ENCODE measurements around the gene DEPP1. TPM values are rescaled to one million over a fixed set of nuclear protein-coding genes. Genes with fewer than 3 reads are reported as not detected.

DEPP1 gene
- total and polyA plus RNA-seq, 2 of the 13 experiments (the other 11 are each of a cell fraction or from before 2014, with no cell fraction given), result 14.8 to 270 TPM

DNA sequence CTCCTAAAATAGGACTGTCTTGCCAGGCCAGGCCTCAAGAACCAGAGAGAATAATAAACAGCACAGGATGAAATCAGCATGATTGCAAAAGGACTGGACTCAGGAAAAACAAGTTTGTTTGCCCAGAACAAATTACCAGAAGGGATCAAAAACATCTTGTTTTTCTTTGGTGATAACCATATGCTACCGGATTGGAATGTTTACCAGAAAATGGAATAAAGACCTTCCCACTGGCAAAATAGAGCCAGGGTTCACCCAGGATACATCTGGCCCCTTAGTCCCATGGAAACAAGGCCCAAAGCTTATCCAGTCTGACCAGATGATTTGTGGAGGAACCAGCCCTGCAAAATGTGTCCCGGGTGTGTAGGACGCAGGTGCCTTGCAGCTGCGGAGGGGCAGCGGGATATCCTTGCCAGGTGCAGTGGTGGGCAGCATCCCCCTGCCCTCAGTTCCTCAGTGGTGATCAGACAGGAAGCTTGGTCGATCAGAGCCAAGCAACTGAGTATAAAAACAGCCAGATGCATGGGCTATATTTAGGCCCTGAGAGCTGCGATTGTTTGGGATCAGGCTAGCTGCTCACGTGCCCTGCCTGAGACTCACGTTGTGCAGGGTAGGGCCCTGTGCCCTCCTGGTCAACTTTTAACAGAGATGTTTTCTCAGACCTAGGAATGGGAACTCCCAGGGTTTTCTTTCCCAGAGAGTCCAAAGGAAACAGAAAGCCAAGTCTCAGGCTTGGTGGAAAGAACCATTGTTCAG, 17.5 kb upstream of the DEPP1 start (continued):
- TF ChIP-seq, protein P1, sequence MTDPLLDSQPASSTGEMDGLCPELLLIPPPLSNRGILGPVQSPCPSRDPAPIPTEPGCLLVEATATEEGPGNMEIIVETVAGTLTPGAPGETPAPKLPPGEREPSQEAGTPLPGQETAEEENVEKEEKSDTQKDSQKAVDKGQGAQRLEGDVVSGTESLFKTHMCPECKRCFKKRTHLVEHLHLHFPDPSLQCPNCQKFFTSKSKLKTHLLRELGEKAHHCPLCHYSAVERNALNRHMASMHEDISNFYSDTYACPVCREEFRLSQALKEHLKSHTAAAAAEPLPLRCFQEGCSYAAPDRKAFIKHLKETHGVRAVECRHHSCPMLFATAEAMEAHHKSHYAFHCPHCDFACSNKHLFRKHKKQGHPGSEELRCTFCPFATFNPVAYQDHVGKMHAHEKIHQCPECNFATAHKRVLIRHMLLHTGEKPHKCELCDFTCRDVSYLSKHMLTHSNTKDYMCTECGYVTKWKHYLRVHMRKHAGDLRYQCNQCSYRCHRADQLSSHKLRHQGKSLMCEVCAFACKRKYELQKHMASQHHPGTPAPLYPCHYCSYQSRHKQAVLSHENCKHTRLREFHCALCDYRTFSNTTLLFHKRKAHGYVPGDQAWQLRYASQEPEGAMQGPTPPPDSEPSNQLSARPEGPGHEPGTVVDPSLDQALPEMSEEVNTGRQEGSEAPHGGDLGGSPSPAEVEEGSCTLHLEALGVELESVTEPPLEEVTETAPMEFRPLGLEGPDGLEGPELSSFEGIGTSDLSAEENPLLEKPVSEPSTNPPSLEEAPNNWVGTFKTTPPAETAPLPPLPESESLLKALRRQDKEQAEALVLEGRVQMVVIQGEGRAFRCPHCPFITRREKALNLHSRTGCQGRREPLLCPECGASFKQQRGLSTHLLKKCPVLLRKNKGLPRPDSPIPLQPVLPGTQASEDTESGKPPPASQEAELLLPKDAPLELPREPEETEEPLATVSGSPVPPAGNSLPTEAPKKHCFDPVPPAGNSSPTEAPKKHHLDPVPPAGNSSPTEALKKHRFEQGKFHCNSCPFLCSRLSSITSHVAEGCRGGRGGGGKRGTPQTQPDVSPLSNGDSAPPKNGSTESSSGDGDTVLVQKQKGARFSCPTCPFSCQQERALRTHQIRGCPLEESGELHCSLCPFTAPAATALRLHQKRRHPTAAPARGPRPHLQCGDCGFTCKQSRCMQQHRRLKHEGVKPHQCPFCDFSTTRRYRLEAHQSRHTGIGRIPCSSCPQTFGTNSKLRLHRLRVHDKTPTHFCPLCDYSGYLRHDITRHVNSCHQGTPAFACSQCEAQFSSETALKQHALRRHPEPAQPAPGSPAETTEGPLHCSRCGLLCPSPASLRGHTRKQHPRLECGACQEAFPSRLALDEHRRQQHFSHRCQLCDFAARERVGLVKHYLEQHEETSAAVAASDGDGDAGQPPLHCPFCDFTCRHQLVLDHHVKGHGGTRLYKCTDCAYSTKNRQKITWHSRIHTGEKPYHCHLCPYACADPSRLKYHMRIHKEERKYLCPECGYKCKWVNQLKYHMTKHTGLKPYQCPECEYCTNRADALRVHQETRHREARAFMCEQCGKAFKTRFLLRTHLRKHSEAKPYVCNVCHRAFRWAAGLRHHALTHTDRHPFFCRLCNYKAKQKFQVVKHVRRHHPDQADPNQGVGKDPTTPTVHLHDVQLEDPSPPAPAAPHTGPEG (CRISPR knock-in tag; IDR thresholded peaks at IDR 0.05), result peak; percentile 0; the same call in 1 of the 2 replicates
- TF ChIP-seq NCOA1 (CRISPR knock-in tag; IDR thresholded peaks at IDR 0.05) (no peak), PPARG (CRISPR knock-in tag; conservative IDR thresholded peaks at IDR 0.05) (peak; percentile 90), ZNF564 (CRISPR knock-in tag; IDR thresholded peaks at IDR 0.05) (no peak), ZNF629 (CRISPR knock-in tag; conservative IDR thresholded peaks at IDR 0.05) (no peak), NR2F6 (IDR thresholded peaks at IDR 0.05) (peak; percentile 78), NR2F6 (CRISPR knock-in tag; IDR thresholded peaks at IDR 0.05) (peak; percentile 80), NAIF1 (CRISPR knock-in tag; IDR thresholded peaks at IDR 0.05; ENCODE audit: borderline replicate concordance) (0 out of 2 replicates have a peak, but pooled peaks have one; percentile 44), SMYD3 (CRISPR knock-in tag; IDR thresholded peaks at IDR 0.05) (peak; percentile 79), MXI1 (IDR thresholded peaks at IDR 0.05; ENCODE audit: borderline replicate concordance, low read depth, low read length) (no peak; the same call in 2 of the 3 replicates), ASH2L (IDR thresholded peaks at IDR 0.05; ENCODE audit: insufficient read length, low read depth, low read length) (peak; percentile 83), YY1 (IDR thresholded peaks at IDR 0.05; ENCODE audit: insufficient read depth, insufficient replicate concordance, low read depth, low read length) (no peak), NFIB (CRISPR knock-in tag; IDR thresholded peaks at IDR 0.05; ENCODE audit: borderline replicate concordance) (no peak), KDM2A (CRISPR knock-in tag; IDR thresholded peaks at IDR 0.05; ENCODE audit: borderline replicate concordance, low read depth) (no peak; the same call in 1 of the 2 replicates), ZNF547 (CRISPR knock-in tag; IDR thresholded peaks at IDR 0.05) (0 out of 2 replicates have a peak, but pooled peaks have one; percentile 13)
- TF ChIP-seq, protein P2, sequence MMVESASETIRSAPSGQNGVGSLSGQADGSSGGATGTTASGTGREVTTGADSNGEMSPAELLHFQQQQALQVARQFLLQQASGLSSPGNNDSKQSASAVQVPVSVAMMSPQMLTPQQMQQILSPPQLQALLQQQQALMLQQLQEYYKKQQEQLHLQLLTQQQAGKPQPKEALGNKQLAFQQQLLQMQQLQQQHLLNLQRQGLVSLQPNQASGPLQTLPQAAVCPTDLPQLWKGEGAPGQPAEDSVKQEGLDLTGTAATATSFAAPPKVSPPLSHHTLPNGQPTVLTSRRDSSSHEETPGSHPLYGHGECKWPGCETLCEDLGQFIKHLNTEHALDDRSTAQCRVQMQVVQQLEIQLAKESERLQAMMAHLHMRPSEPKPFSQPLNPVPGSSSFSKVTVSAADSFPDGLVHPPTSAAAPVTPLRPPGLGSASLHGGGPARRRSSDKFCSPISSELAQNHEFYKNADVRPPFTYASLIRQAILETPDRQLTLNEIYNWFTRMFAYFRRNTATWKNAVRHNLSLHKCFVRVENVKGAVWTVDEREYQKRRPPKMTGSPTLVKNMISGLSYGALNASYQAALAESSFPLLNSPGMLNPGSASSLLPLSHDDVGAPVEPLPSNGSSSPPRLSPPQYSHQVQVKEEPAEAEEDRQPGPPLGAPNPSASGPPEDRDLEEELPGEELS (CRISPR knock-in tag; IDR thresholded peaks at IDR 0.05), result peak; percentile 99
- TF ChIP-seq, protein P3, sequence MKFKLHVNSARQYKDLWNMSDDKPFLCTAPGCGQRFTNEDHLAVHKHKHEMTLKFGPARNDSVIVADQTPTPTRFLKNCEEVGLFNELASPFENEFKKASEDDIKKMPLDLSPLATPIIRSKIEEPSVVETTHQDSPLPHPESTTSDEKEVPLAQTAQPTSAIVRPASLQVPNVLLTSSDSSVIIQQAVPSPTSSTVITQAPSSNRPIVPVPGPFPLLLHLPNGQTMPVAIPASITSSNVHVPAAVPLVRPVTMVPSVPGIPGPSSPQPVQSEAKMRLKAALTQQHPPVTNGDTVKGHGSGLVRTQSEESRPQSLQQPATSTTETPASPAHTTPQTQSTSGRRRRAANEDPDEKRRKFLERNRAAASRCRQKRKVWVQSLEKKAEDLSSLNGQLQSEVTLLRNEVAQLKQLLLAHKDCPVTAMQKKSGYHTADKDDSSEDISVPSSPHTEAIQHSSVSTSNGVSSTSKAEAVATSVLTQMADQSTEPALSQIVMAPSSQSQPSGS (CRISPR knock-in tag; IDR thresholded peaks at IDR 0.05), result peak; percentile 86
- TF ChIP-seq, protein P4, sequence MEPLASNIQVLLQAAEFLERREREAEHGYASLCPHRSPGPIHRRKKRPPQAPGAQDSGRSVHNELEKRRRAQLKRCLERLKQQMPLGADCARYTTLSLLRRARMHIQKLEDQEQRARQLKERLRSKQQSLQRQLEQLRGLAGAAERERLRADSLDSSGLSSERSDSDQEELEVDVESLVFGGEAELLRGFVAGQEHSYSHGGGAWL (CRISPR knock-in tag; IDR thresholded peaks at IDR 0.05), result peak; percentile 40; the same call in 1 of the 2 replicates
- TF ChIP-seq, protein P5, sequence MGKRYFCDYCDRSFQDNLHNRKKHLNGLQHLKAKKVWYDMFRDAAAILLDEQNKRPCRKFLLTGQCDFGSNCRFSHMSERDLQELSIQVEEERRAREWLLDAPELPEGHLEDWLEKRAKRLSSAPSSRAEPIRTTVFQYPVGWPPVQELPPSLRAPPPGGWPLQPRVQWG (CRISPR knock-in tag; IDR thresholded peaks at IDR 0.05; ENCODE audit: borderline replicate concordance, low read depth), result no peak
